Loucy (cell line): Measurements from ENCODE around the gene ABCB7.

Source experiments
- H2AFZ ChIP-seq: fragments of 200-600 bp; sonication (generic); 2 replicates; pipeline ENCODE4 v1.6.0; 2016; ENCODE audit warnings: antibody characterized with exemption, mild to moderate bottlenecking, low read length, moderate library complexity
- H3F3A ChIP-seq: fragments of 200-600 bp; 2 replicates; pipeline ENCODE4 v1.6.0; 2016; ENCODE audit warnings: antibody characterized with exemption, low read depth, mild to moderate bottlenecking
- H3K27me3 ChIP-seq: fragments of 200-600 bp; sonication (generic); 2 replicates; pipeline ENCODE4 v1.6.1; 2014; ENCODE audit warnings: low read length, mild to moderate bottlenecking; ENCODE audit not compliant: insufficient read depth, poor library complexity, severe bottlenecking
- H3K36me3 ChIP-seq: fragments of 200-600 bp; sonication (generic); 2 replicates; pipeline ENCODE4 v1.6.1; 2016; ENCODE audit warnings: low read length; ENCODE audit not compliant: insufficient read depth
- H3K4me1 ChIP-seq: fragments of 200-600 bp; sonication (generic); 2 replicates; pipeline ENCODE4 v1.5.1; 2014; ENCODE audit warnings: low read length, mild to moderate bottlenecking; ENCODE audit not compliant: insufficient read depth, poor library complexity, severe bottlenecking
- H3K4me2 ChIP-seq: fragments of 200-600 bp; sonication (generic); 2 replicates; pipeline ENCODE4 v1.6.0; 2014; ENCODE audit warnings: antibody characterized with exemption, low read length, low read depth, mild to moderate bottlenecking; ENCODE audit not compliant: poor library complexity, severe bottlenecking
- H3K4me3 ChIP-seq: fragments of 200-600 bp; sonication (generic); 2 replicates; pipeline ENCODE4 v1.5.1; 2014; ENCODE audit warnings: low read length, mild to moderate bottlenecking, mixed read lengths; ENCODE audit not compliant: poor library complexity, severe bottlenecking
- H3K79me2 ChIP-seq: fragments of 200-600 bp; sonication (generic); 2 replicates; pipeline ENCODE4 v1.6.1; 2014; ENCODE audit warnings: low read length; ENCODE audit not compliant: insufficient read depth
- H3K9ac ChIP-seq: fragments of 200-600 bp; sonication (generic); 2 replicates; pipeline ENCODE4 v1.6.0; 2014; ENCODE audit warnings: mild to moderate bottlenecking, low read depth, low read length, moderate library complexity; ENCODE audit not compliant: poor library complexity, severe bottlenecking
- H3K9me2 ChIP-seq: fragments of 200-600 bp; sonication (generic); replicated peaks from 2 replicates; pipeline ENCODE4 v1.6.1; 2016; ENCODE audit warnings: low read depth, low read length, mixed read lengths
- H3K9me3 ChIP-seq: fragments of 200-600 bp; sonication (generic); 2 replicates; pipeline ENCODE4 v1.6.1; 2014; ENCODE audit warnings: mild to moderate bottlenecking, antibody characterized with exemption, low read length, low read depth; ENCODE audit not compliant: insufficient read depth
- H4K20me1 ChIP-seq: fragments of 200-600 bp; sonication (generic); 2 replicates; pipeline ENCODE4 v1.6.0; 2014; ENCODE audit warnings: antibody characterized with exemption, low read length, mild to moderate bottlenecking; ENCODE audit not compliant: insufficient read depth, poor library complexity, severe bottlenecking
- EZH2phosphoT487 ChIP-seq: fragments of 200-600 bp; IDR thresholded peaks from 2 replicates; pipeline ENCODE4 v1.6.1; 2018; ENCODE audit warnings: antibody characterized with exemption, mild to moderate bottlenecking, moderate library complexity, borderline replicate concordance
- TF ChIP-seq, protein P1 (sequence below): fragments of 200-600 bp; sonication (generic); conservative IDR thresholded peaks from 2 replicates; pipeline ENCODE4 v1.5.1; 2014; ENCODE audit warnings: mild to moderate bottlenecking, antibody characterized with exemption, low read length

Gene ABCB7

GRCh38 chrX:75074475-75074874 is 81.6 kb downstream of the ABCB7 start:
- Histone ChIP-seq H3K9me3 (no peaks in the 10 kb centered on the region), H2AFZ (no peak overlapping the region), H3K9ac (no peak overlapping the region), H3K4me3 (no peak overlapping the region), H3K79me2 (no peaks in the 10 kb centered on the region), H4K20me1 (no peaks in the 10 kb centered on the region), H3K27me3 (no peaks in the 10 kb centered on the region), H3K9me2 (no peaks in the 10 kb centered on the region), H3K4me1 (no peaks in the 10 kb centered on the region), H3K36me3 (peaks cover 20% of the 10 kb centered on the region; the same call in 1 of the 2 replicates), H3F3A (no peaks in the 10 kb centered on the region), H3K4me2 (no peak overlapping the region)
- no peak for TF ChIP-seq EZH2phosphoT487
- TF ChIP-seq, protein P1, sequence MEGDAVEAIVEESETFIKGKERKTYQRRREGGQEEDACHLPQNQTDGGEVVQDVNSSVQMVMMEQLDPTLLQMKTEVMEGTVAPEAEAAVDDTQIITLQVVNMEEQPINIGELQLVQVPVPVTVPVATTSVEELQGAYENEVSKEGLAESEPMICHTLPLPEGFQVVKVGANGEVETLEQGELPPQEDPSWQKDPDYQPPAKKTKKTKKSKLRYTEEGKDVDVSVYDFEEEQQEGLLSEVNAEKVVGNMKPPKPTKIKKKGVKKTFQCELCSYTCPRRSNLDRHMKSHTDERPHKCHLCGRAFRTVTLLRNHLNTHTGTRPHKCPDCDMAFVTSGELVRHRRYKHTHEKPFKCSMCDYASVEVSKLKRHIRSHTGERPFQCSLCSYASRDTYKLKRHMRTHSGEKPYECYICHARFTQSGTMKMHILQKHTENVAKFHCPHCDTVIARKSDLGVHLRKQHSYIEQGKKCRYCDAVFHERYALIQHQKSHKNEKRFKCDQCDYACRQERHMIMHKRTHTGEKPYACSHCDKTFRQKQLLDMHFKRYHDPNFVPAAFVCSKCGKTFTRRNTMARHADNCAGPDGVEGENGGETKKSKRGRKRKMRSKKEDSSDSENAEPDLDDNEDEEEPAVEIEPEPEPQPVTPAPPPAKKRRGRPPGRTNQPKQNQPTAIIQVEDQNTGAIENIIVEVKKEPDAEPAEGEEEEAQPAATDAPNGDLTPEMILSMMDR, result no peak

GRCh38 chrX:75071334-75071733 is 84.7 kb downstream of the ABCB7 start:
- Histone ChIP-seq H3K4me2 (no peak overlapping the region), H3K79me2 (no peaks in the 10 kb centered on the region), H3F3A (no peaks in the 10 kb centered on the region), H4K20me1 (no peaks in the 10 kb centered on the region), H2AFZ (no peak overlapping the region), H3K9ac (no peak overlapping the region), H3K9me3 (no peaks in the 10 kb centered on the region), H3K9me2 (no peaks in the 10 kb centered on the region), H3K27me3 (no peaks in the 10 kb centered on the region), H3K4me3 (no peak overlapping the region), H3K36me3 (peaks cover 20% of the 10 kb centered on the region; the same call in 1 of the 2 replicates), H3K4me1 (no peaks in the 10 kb centered on the region)
- TF ChIP-seq, protein P1, result no peak
- TF ChIP-seq EZH2phosphoT487, result no peak

DNA sequence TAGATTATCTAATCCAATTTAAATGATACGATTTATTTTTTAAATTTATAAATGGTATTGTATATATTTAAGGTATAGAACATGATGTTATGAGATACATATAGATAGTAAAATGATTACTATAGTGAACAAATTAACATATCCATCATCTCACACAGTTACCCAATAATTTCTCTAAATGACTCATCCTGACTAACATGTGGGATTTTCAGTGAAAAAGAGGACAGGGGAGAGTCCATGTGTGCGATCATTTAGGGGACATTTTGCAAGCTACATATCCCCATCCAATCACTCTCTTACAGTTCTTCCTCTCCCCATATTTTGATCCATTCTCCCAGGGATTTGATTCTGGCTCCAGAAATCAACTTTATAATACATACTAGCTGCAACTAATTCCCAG is 88.2 kb downstream of the ABCB7 start:
- Histone ChIP-seq H3K9me3 (no peaks in the 10 kb centered on the region), H3F3A (no peaks in the 10 kb centered on the region)
- TF ChIP-seq EZH2phosphoT487, result no peak
- TF ChIP-seq, protein P1, result no peak

More for the DNA sequence above, 88.2 kb downstream of the ABCB7 start:
- no peaks in the 10 kb centered on the region for H3K9me2 ChIP-seq
- no peaks in the 10 kb centered on the region for H3K79me2 ChIP-seq
- no peaks in the 10 kb centered on the region for H3K27me3 ChIP-seq
- no peak overlapping the region for H3K4me2 ChIP-seq
- no peak overlapping the region for H3K9ac ChIP-seq
- H3K4me1 ChIP-seq, result no peaks in the 10 kb centered on the region
- H2AFZ ChIP-seq, result no peak overlapping the region
- H3K36me3 ChIP-seq, result peaks cover 3% of the 10 kb centered on the region; the same call in 1 of the 2 replicates
- no peak overlapping the region for H3K4me3 ChIP-seq
- no peaks in the 10 kb centered on the region for H4K20me1 ChIP-seq
